Epithelial cell of prostate (primary cell): ENCODE results near the gene GRIPAP1.
A peak's percentile ranks its signal among the peaks of the same experiment; 100 is the strongest.

Source experiments
- DNase-seq: peaks from one replicate; pipeline ENCODE4 v3.0.0-alpha.2; 2011; ENCODE audit warnings: low read depth, low spot score
- H3K27ac ChIP-seq: fragments of 450-650 bp; 2 replicates; pipeline ENCODE4 v1.5.1; 2017; ENCODE audit warnings: mild to moderate bottlenecking

The GRIPAP1 gene, protein sequence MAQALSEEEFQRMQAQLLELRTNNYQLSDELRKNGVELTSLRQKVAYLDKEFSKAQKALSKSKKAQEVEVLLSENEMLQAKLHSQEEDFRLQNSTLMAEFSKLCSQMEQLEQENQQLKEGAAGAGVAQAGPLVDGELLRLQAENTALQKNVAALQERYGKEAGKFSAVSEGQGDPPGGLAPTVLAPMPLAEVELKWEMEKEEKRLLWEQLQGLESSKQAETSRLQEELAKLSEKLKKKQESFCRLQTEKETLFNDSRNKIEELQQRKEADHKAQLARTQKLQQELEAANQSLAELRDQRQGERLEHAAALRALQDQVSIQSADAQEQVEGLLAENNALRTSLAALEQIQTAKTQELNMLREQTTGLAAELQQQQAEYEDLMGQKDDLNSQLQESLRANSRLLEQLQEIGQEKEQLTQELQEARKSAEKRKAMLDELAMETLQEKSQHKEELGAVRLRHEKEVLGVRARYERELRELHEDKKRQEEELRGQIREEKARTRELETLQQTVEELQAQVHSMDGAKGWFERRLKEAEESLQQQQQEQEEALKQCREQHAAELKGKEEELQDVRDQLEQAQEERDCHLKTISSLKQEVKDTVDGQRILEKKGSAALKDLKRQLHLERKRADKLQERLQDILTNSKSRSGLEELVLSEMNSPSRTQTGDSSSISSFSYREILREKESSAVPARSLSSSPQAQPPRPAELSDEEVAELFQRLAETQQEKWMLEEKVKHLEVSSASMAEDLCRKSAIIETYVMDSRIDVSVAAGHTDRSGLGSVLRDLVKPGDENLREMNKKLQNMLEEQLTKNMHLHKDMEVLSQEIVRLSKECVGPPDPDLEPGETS

DNA sequence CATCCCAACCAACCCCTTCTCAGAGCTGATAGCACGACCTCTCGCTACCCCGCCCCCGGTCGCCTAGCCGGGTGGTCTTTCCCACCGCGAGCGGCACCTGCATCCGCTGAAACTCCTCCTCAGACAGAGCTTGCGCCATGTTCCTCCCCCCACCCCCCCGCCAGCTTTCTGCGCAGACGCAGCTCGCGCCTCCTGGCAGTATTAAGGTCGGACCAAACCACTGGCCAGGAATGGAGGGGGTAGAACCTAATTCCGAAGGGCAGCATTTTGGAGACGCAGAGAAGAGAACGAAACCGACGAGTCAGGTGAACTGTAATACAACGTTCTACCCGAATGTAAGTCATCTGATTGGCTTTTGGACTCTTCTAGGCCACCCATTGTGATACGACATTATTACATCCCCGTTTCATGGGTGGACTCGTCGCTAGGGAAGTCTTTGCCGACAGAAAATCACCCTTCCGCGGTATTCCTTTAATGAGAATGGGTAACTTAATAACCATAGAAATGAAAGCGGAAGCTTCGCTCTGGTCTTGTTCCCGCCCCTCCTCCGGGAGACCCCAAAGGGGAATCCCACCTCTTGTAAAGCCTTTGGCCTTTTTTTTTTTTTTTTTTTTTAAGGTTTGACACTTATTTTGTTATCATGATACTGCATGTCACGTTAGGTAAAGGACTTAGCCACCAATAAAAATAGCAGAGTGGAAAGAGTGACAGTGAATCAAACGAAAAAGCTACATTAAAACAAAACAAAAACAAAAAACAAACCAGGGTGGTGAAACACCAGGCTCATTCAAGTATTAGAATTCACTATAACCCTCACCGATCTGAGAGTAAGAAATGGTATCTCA is at the start of gene GRIPAP1:
TSS of gene GRIPAP1 (minus strand) at position 174 of the 845 bp plus-strand sequence. CDS start at position 139, 35 bp downstream.
- peak within 1 kb of the TSS; percentile 69 for H3K27ac ChIP-seq
- peak; percentile 37 for DNase-seq

DNA sequence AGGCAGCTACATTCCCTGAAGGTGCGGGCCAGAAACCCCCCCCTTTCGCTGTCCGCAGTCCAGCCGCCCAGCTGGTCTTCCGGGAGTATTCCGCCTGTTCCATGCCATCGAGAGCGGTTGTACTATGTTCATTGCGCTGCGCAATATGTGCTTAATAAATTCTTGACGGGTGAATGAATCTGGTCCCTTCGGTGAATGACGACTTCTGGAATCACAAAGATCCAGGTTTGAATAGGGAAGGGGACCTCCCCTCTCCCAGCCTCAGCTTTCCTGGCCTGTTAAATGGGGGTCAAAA is 41.9 kb upstream of the GRIPAP1 start:
- no peak for DNase-seq
- H3K27ac ChIP-seq = peak overlapping the region; percentile 92

DNA sequence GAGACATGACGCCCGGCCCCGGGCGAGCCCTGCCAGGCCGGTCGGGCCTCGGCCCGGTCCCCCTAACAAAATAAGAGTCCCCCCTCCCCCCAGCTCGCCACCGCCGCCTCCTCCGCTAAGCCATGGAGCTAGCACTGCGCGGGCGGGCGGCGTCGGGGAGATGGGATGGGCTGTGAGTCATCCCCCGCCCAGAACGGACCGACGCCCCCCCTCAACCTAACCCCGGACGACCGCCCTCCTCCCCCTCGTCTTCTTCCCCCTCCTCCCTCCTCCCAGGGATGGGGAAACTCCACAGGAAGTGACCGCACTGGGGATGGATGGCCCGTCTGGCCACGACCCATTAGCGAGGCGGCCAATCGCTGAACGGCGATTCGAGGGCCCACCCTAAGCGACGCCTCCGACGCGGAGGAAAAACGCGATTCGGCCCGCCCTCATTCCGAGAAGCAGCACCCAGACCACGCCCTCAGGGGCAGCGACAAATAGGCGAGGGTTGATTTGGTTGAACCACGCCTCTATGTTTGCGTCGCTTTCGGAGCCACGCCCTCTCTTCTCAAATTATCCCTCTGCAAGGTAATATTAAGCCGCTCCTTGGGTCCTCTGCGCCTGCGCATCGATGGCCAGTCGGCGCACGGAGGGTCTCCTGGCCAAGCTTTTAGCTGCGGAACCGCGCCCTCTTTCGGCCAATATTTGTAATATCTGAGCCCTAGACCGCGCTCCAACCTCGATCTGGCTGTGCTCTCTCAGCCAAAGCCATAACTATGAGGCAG is 41.3 kb upstream of the GRIPAP1 start, which contains the start of gene TFE3:
TSS of gene TFE3 (minus strand) at position 138 of the 767 bp plus-strand sequence. CDS start at position 7, 131 bp downstream.
- peak within 1 kb of the TSS; percentile 92 for H3K27ac ChIP-seq
- peak; percentile 93 for DNase-seq

DNA sequence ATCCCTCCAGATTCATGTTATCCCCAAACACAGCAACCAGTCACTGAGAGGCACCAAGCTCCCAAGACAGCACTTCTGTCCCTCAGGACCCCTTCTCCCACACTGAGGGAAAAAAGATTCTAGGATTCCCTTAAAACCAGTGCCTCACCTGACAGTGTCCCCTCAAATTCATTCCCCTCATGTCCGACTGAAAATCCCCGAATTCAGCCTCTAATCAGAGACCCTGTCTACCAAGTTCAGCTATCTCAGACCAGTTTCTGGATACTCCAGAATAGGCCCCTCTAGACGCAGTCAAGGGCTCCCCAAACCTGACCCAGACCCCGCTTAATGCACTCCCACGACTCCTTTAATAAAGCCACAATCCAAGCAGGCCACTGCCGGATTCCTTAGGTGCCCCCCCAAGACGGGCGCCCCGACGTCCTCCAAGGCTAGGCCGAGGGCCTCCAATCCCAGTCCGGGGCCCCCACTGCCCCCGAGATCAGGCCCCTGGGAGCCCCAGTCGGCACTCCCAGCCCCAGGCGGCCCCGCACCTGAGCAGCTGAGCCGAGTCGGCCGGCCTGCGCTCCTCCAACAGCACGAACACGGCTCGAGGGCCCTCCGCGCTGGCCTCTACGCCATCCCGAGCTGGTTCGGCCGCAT is 40.6 kb upstream of the GRIPAP1 start:
- H3K27ac ChIP-seq = peak overlapping the region; percentile 92
- DNase-seq = no peak

DNA sequence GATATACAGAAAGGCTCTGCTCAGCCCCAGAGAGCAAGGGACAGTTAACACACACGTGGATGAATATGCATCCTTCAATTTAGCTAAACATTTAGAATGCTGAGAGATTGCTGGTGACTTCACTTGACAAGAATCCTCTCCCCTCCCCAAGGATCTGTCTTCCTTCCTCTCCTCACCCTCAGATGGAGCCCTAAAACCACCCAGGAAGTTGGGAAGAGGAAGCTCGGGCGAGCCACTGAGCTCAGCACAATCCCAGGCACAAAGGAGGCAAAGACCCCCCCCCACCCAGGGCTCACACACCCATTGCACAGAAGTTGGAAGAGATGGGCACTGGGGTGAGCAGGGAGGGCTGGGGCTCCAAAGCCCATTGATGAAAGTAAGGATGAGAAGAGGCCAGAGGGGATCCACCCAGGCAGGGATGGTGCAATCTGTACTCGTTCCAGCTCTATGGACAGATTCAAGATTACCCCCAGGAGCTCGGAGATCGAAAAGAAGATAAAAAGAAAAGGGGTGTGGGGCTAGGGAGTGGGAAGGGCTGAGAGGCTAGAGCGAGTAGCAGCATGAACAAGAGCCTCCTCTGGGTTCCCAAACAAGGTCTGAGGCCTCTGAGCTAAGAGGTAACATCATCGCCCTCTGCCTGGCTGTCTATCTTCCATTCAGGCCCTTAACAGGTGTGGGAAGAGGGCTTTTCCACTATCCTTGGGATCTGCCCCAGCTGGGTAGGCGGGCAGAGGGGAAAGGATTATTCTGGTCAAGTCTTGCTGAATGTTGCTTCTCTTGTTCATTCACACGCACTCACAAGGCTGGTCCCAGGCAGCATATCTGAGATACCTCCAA is 39.9 kb upstream of the GRIPAP1 start:
- H3K27ac ChIP-seq = peak overlapping the region; percentile 92
- DNase-seq = peak; percentile 20

DNA sequence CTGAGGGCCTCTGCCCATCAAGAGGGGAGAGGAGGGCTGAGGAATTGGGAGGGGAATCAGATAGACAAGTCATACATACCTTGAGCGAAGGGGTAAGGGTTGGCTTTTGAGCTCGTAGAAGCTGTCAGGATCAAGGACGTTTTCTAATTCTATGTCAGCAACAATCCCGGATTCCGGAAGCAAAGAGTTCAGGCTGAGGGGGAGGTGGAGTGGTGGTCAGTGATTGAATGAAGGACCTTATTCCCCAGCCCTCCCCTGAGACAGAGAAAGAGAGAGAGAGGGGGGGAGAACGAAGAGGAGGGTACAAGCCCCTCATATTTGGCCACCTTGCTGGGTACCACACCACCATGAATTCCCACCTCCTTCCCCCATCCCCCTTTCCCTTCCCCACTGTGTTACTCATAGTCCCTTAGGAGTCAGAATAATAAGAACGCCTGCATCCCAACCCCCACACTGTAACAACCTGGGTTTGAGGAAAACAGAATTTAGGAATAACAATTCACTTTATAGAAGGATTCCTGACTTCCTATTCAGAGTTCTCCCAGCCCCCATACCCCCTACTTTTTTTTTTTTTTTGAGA is 38.4 kb upstream of the GRIPAP1 start:
- DNase-seq = no peak
- H3K27ac ChIP-seq = peak overlapping the region; percentile 92

DNA sequence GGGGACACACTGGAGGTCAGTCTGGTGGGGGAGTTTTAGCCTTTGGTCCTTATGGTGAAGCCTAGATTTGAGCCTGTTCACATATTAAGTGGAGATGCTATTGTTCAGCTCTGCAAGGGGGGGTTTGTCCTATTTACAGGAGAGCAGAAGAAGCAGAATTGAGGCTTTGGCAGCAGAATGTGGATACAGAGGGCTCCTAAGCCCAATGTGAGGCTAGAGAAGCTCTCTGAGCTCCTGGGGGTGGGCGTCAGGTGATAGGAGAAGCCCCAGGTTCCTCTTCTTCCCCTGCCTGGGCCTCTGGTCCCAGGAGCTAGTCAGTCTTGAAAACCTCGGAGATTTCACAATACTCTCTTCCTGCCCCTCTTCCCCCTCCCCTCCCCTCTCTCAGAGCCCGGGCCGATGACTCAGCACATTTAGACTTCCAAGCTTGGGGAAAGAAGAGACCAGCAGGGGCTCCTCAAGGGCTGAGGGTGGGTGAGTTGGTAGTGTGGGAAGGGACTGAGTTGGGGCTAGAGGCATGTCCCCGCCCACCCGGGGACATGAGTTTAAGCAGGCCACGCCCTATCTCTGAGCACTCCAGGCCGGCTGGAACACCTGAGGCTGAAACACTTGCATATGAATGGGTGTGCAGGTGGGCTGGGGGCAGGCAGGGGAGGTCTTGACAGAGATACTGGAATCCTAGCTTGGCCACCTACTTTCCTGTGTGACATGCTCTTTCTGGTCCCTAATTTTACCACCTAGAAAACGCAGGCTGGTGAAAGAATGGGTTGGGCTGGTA is 37.7 kb upstream of the GRIPAP1 start:
- DNase-seq = peak; percentile 64
- H3K27ac ChIP-seq = peak overlapping the region; percentile 92

DNA sequence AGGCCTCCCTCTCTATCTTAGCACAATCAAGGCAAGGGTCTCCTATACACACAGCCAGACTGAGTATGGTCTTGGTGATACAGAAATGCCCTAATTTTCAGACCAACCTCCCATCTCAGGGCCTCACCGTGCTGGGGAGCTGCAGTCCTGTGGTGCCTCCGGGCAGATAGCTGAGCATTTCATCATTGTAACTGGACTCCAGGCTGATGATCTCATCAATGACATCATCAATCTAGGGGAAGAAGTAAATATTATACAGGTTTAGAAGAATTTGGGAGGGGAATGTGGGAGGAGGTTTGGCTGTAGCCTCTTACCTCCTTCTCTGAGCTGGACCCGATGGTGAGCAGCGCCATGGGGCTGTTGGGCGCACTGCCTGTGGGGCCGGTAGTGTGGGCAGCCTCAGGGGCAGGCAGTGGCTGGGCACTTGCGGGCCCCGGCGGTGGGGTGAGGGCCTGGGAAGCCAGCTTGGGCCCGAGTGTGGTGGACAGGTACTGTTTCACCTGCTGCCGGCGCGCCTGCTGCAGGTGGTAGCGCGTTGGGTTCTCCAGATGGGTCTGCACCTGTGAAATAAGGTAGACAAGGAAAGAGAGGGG is 35.9 kb upstream of the GRIPAP1 start:
- peak overlapping the region; percentile 92 for H3K27ac ChIP-seq
- DNase-seq = no peak

DNA sequence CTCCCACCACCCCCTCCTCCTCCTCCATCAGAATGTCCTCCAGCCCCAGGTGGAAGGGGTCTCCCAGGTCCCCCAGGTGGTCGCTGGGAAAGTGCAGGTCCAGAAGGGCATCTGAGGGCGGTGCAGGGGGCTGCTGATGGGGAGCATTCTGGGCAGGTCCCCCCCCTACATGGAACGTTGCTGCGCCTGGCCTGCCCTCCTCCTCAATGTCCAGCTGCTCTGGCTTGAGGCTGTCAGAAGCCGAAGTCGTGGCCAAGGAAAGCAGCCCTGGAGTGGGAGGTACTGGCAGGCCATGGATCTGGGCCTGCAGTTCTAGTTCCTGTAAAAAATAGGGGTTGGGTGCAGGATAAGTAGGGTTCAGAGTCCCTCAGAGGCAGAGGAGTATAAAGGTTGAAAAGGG is 28.2 kb upstream of the GRIPAP1 start:
- DNase-seq = no peak
- peak overlapping the region; percentile 2 for H3K27ac ChIP-seq

DNA sequence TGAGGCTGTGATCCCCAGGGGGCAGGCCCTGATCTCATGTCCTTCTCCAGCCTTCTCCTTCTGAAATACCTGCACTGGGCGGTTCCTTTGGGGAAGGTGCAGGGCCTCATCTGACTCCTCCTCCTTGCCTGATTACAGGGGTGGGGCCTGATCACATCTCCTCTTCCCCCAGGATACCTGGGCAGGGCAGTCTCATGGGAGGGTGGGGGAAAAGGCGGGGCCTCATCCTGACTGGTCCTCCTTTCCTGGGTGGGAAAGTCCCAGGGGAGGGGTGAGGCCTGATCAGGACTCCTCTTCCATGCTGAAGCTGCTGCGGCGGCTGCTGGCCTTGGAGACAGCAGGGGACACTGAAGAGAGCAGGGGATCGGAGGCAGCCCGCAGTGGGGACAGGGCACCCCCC is 27.8 kb upstream of the GRIPAP1 start:
- peak; percentile 12 for DNase-seq
- H3K27ac ChIP-seq = peak overlapping the region; percentile 42

DNA sequence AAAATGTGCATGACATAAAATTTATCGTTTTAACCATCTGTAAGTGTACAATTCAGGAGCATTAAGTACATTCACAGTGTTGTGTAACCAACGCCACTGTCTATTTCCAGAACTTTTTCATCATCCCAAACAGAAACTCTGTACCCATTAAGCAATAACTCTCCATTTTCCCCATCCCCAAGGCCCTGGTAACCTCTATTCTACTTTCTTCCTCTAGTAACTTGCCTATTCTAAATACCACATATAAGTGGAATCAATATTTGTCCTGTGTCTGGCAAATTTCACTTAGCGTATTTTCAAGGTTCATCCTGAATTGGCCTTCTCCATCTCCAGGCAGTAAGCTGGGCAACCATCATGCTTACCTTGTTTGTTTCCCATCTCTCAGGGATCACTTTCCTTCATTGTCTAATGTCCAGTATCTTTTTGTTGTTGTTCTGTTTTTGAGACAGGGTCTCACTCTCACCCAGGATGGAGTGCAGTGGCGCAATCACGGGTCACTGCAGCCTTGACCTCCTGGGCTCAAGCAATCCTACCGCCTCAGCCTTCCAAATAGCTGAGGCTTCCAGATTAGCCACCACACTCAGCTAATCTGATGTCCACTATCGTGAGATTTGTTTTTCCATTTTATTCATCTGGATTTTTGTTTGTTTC is 17.7 kb upstream of the GRIPAP1 start:
- H3K27ac ChIP-seq = no peak overlapping the region
- DNase-seq = no peak

DNA sequence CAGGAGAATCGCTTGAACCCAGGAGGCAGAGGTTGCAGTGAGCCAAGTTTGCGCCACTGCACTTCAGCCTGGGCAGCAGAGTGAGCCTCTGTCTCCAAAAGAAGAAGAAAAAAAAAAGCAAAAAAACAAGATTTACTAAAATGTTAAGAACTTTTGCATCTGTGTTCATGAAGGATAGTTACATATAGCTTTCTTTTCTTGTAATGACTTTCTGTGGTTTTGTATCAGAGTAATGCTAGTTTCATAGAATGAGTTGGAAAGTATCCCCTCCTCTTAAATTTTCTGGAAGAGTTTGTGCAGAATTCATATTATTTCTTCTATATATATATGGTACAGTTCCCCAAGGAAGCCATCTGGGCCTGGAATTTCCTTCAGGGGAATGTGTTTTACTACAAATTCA is 17.0 kb upstream of the GRIPAP1 start:
- DNase-seq = no peak
- H3K27ac ChIP-seq = no peak overlapping the region

DNA sequence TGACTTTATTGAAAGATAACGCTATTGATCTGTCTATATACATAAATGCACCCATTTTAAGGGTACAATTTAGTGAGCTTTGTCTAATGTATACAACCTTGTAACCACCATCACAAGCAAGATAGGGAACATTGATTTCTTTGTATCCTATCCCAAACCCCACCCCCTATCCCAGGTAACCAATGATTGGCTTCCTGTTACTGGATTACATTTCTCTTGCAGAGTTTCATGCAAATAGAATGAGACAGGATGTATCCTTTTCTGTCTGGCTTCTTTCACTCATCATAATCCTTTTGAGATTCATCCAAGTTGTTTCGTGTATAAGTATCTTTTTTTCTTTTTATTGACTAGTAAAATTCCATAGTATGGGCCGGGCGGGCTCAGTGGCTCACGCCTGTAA is 1.6 kb upstream of the GRIPAP1 start:
- H3K27ac ChIP-seq = peak overlapping the region; percentile 11
- no peak for DNase-seq

DNA sequence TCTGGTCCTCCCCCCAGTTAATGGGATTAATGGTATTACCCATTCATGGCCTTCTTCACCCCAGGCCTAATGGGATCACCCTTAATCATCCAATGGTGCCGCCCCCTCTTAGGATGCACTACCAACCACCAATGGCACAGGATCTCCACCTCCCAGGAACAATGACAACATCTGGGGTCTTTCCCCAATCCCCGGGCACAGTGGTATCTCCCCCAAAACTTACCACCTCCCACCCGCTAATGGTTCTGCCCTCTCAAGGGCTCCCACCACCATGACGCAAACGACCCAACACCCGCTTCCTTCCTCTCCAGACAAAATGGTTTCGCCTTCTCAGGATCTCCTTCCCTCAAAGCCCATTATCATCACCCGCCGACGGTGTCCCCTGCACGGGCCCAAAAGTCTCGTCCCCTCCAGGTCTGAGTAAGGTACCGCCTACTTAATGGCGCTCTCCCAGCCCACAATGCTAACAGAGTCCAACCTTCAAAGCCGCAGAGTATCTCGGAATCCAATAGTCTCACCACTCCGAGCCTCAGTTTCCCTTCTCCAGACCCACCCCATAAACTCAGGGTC is 458 bp downstream of the GRIPAP1 start:
- no peak for DNase-seq
- H3K27ac ChIP-seq = peak overlapping the region; percentile 69

DNA sequence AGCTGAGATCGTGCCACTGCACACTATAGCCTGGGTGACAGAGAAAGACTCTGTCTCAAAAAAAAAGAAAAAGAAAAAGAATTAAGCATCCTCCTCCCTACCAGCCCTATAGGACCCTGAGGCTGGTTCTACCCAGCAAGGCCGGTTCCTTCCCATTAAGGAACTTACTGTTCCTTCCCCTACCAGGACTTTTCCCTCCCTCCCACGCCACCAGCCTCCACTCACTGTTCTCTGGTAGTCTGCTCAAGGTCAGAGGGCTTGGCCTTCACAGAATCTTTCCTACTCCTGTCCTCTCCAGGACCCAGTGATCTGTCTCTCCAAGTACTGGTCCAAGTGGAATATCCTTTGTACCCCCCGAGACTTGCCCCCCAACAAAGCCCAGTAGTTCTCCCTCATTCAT is 1.4 kb downstream of the GRIPAP1 start:
- no peak for DNase-seq
- no peak overlapping the region for H3K27ac ChIP-seq

DNA sequence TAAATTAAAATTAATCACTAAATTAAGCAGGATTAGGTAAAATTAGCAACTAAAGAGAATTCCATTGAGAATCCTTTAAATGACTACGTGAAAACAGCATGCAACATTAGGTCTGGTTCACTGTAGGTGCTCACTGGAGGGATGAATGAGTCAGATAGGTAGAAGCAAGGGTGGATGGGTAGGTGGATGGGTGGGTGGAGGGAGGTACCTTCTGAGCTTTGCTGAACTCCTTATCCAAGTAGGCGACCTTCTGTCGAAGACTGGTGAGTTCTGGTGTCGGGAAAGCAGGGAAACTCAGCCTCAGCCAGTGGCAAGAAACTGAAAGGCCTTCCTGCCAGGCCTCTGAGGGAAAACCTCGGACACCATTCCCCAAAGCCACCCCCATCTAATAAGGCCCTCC is 3.0 kb downstream of the GRIPAP1 start:
- no peak overlapping the region for H3K27ac ChIP-seq
- DNase-seq = no peak
